Amniotic epithelial cell (primary cell): Measurements from ENCODE around the gene RERE.
A peak's percentile ranks its signal among the peaks of the same experiment; 100 is the strongest.

Experiments used
- DNase-seq: peaks from one replicate; pipeline ENCODE4 v3.0.0-alpha.2; 2010; ENCODE audit warnings: low read depth

Gene RERE

GRCh38 chr1:8473891-8474300 lies 343.5 kb downstream of the RERE start:
- no peak for DNase-seq

GRCh38 chr1:8473121-8473875 lies 344.1 kb downstream of the RERE start:
- no peak for DNase-seq

- DNase-seq, result no peak
These were observed 344.8 kb downstream of the RERE start for GRCh38 chr1:8472668-8473067.

GRCh38 chr1:8471451-8471850 lies 346.0 kb downstream of the RERE start:
- DNase-seq, result no peak

GRCh38 chr1:8468751-8469150 lies 348.7 kb downstream of the RERE start:
- no peak for DNase-seq

- DNase-seq, result no peak
These were observed 350.1 kb downstream of the RERE start for GRCh38 chr1:8467308-8467707.

GRCh38 chr1:8465692-8466091 lies 351.7 kb downstream of the RERE start:
- no peak for DNase-seq

GRCh38 chr1:8465013-8465412 lies 352.4 kb downstream of the RERE start:
- DNase-seq, result peak; percentile 52

GRCh38 chr1:8464377-8464776 lies 353.1 kb downstream of the RERE start:
- no peak for DNase-seq

- peak; percentile 66 for DNase-seq
These were observed 354.1 kb downstream of the RERE start for GRCh38 chr1:8463144-8463927.

- DNase-seq, result no peak
These were observed 355.0 kb downstream of the RERE start for GRCh38 chr1:8462371-8462892.

GRCh38 chr1:8461351-8462110 lies 355.9 kb downstream of the RERE start:
- DNase-seq, result no peak

- no peak for DNase-seq
These were observed 356.7 kb downstream of the RERE start for GRCh38 chr1:8460784-8461183.

GRCh38 chr1:8460132-8460544 lies 357.3 kb downstream of the RERE start:
- DNase-seq, result no peak

- DNase-seq, result no peak
These were observed 358.8 kb downstream of the RERE start for GRCh38 chr1:8458607-8459006.

- DNase-seq, result no peak
These were observed 359.6 kb downstream of the RERE start for GRCh38 chr1:8457760-8458381.

GRCh38 chr1:8456991-8457390 lies 360.4 kb downstream of the RERE start:
- DNase-seq, result peak; percentile 53

GRCh38 chr1:8456308-8456912 lies 361.0 kb downstream of the RERE start:
- peak; percentile 93 for DNase-seq

- DNase-seq, result peak; percentile 51
These were observed 361.6 kb downstream of the RERE start for GRCh38 chr1:8455700-8456307.

GRCh38 chr1:8450312-8450711 lies 367.1 kb downstream of the RERE start:
- no peak for DNase-seq
